A549 (cell line): ENCODE data around the gene PAPLN. TPM values are rescaled to one million over a fixed set of nuclear protein-coding genes. Genes with fewer than 3 reads are reported as not detected.
"Not testable (repeated sequence)": the region's sequence is repeated elsewhere in the genome, so short reads cannot be mapped to it uniquely, and the experiment has no call there.

Experiments used
- ATAC-seq, 2 experiments: fragments of 200-7000 bp in 1 of 2; fragments of >200 bp in 1 of 2; cut with Nextera tagmentation in 1 of 2; cut with Tn5 transposase in 1 of 2; 3 replicates each; pipeline versions ENCODE4 v1.8.0 to v1.9.1; 2018 to 2020; ENCODE audit warnings: mild to moderate bottlenecking in 1 of 2, moderate library complexity in 1 of 2
- CTCF ChIA-PET: fragments of 300-600 bp; sonication (Branson Sonifier 250); formaldehyde crosslinking; extraction: SDS; loops from one replicate; lab custom pipeline; 2021; ENCODE audit warnings: antibody characterized with exemption, inconsistent platforms; lab: Yijun Ruan, JAX
- POLR2A ChIA-PET: fragments of 350-600 bp; formaldehyde crosslinking; extraction: SDS; loops from one replicate; lab custom pipeline; 2021; ENCODE audit warnings: antibody characterized with exemption, inconsistent platforms; lab: Yijun Ruan, JAX
- DNase-seq, 2 experiments: peaks; one replicate each; pipeline versions ENCODE4 v3.0.0 to v3.0.0-alpha.2; 2011 to 2016; ENCODE audit warnings: low read depth in 1 of 2, low spot score in 1 of 2
- FAIRE-seq: peaks from 2 replicates; lab custom pipeline; 2011; peaks lifted over from hg19 to GRCh38; lab: Jason Lieb, UNC
- H3K27ac ChIP-seq, 2 experiments: fragments of >200 bp; sonication (Bioruptor Twin); formaldehyde crosslinking; 3 replicates each; pipeline ENCODE4 v1.5.1; 2016 to 2017
- H3K4me1 ChIP-seq: fragments of >200 bp; sonication (Bioruptor Twin); formaldehyde crosslinking; 3 replicates; pipeline ENCODE4 v1.6.1; 2016
- H3K4me2 ChIP-seq: fragments of >200 bp; sonication (Bioruptor Twin); formaldehyde crosslinking; 3 replicates; pipeline ENCODE4 v1.6.1; 2016
- H3K4me3 ChIP-seq: fragments of >200 bp; sonication (Bioruptor Twin); formaldehyde crosslinking; 3 replicates; pipeline ENCODE4 v1.5.1; 2016
- H3K9me3 ChIP-seq: fragments of >200 bp; sonication (Bioruptor Twin); formaldehyde crosslinking; 3 replicates; pipeline ENCODE4 v1.6.1; 2016
- ATOH8 ChIP-seq: fragments of 250-450 bp; sonication (Bioruptor Pico); IDR thresholded peaks from 2 replicates; pipeline ENCODE4 v1.5.0; 2020; ENCODE audit warnings: low read depth, mild to moderate bottlenecking, moderate library complexity
- BHLHE40 ChIP-seq: IDR thresholded peaks from 2 replicates; pipeline ENCODE4 v1.6.1; 2012; ENCODE audit warnings: low read depth, low read length, inconsistent platforms
- CBX2 ChIP-seq: fragments of 200-600 bp; sonication (generic); IDR thresholded peaks from 2 replicates; pipeline ENCODE4 v1.6.1; 2016; ENCODE audit warnings: low read depth, mild to moderate bottlenecking, borderline replicate concordance
- CBX8 ChIP-seq: fragments of 200-600 bp; sonication (generic); IDR thresholded peaks from 2 replicates; pipeline ENCODE4 v1.6.1; 2016
- EHMT2 ChIP-seq: fragments of 200-600 bp; sonication (generic); IDR thresholded peaks from 2 replicates; pipeline ENCODE4 v1.6.1; 2016; ENCODE audit warnings: antibody characterized with exemption, low read depth, mild to moderate bottlenecking, moderate library complexity
- ELK1 ChIP-seq: fragments of 150-350 bp; IDR thresholded peaks from 2 replicates; pipeline ENCODE4 v1.6.1; 2014; ENCODE audit warnings: low read depth, mild to moderate bottlenecking, low read length
- ESRRA ChIP-seq: fragments of 150-350 bp; IDR thresholded peaks from 2 replicates; pipeline ENCODE4 v1.6.1; 2014; ENCODE audit warnings: mild to moderate bottlenecking, low read length, borderline replicate concordance
- HDAC2 ChIP-seq: fragments of 200-600 bp; sonication (generic); IDR thresholded peaks from 2 replicates; pipeline ENCODE4 v1.6.1; 2016
- HOXA7 ChIP-seq: fragments of 250-450 bp; sonication (Bioruptor Pico); IDR thresholded peaks from 2 replicates; pipeline ENCODE4 v1.5.0; 2020; ENCODE audit warnings: mild to moderate bottlenecking, moderate library complexity
- HOXB5 ChIP-seq: fragments of 250-450 bp; sonication (Bioruptor Pico); IDR thresholded peaks from 2 replicates; pipeline ENCODE4 v1.5.0; 2020; ENCODE audit warnings: mild to moderate bottlenecking, moderate library complexity
- JUN ChIP-seq, 2 experiments: fragments of >200 bp; sonication (Bioruptor Twin); formaldehyde crosslinking; IDR thresholded peaks; 2 replicates in 1 of 2; 3 replicates in 1 of 2; pipeline ENCODE4 v1.6.1; 2016 to 2017
- JUNB ChIP-seq: fragments of >200 bp; sonication (Bioruptor Twin); formaldehyde crosslinking; IDR thresholded peaks from 2 replicates; pipeline ENCODE4 v1.6.1; 2016
- KDM1A ChIP-seq: fragments of 200-600 bp; sonication (generic); IDR thresholded peaks from 2 replicates; pipeline ENCODE4 v1.6.1; 2016; ENCODE audit warnings: low read depth, mild to moderate bottlenecking
- MAFK ChIP-seq: fragments of 450-650 bp; IDR thresholded peaks from 2 replicates; pipeline ENCODE4 v1.6.1; 2014; ENCODE audit not compliant: partially characterized antibody
- MAX ChIP-seq: IDR thresholded peaks from 2 replicates; pipeline ENCODE4 v1.6.1; 2012
- MYC ChIP-seq: IDR thresholded peaks from 2 replicates; pipeline ENCODE4 v1.6.1; 2012; ENCODE audit warnings: mild to moderate bottlenecking, inconsistent platforms, low read length, improper control_type of control experiment, borderline replicate concordance
- NFE2L2 ChIP-seq: fragments of 150-350 bp; conservative IDR thresholded peaks from 2 replicates; pipeline ENCODE4 v1.6.1; 2014; ENCODE audit warnings: low read length
- PHF8 ChIP-seq: fragments of 200-600 bp; sonication (generic); IDR thresholded peaks from 2 replicates; pipeline ENCODE4 v1.6.1; 2016; ENCODE audit warnings: low read depth, mild to moderate bottlenecking, antibody characterized with exemption, moderate library complexity, borderline replicate concordance
- RARB ChIP-seq: fragments of 250-450 bp; sonication (Bioruptor Pico); IDR thresholded peaks from 2 replicates; pipeline ENCODE4 v1.8.0; 2021; ENCODE audit warnings: mild to moderate bottlenecking, moderate library complexity
- SREBF2 ChIP-seq: fragments of 450-650 bp; IDR thresholded peaks from 2 replicates; pipeline ENCODE4 v1.6.1; 2014; ENCODE audit warnings: mild to moderate bottlenecking, moderate library complexity
- TFCP2L1 ChIP-seq: fragments of 250-450 bp; sonication (Bioruptor Pico); IDR thresholded peaks from 2 replicates; pipeline ENCODE4 v1.5.0; 2021; ENCODE audit warnings: mild to moderate bottlenecking
- TP53 ChIP-seq: fragments of 250-450 bp; sonication (Bioruptor Pico); IDR thresholded peaks from 2 replicates; pipeline ENCODE4 v1.5.0; 2021; ENCODE audit warnings: mild to moderate bottlenecking, moderate library complexity
- ZC3H11A ChIP-seq: fragments of 450-650 bp; IDR thresholded peaks from 2 replicates; pipeline ENCODE4 v1.6.1; 2014; ENCODE audit warnings: antibody characterized with exemption, mild to moderate bottlenecking
- WGBS: methylation state at CpG from one replicate; pipeline ENCODE4 v1.1.6; 2017; ENCODE audit errors: missing lambda C conversion rate; 5-methylcytosine and 5-hydroxymethylcytosine counted together
- polyA plus RNA-seq, 4 experiments: library from polyadenylated mRNA; depleted of rRNA in 3 of 4; stranded (reverse); fragments of >200 nt; fragmentation: RNase III in 1 of 4; extraction: RNeasy Plus Mini Kit Qiagen cat#74134 plus additional on column Dnase treatment in 1 of 4; gene quantifications; 2 replicates in 3 of 4; 3 replicates in 1 of 4; pipeline ENCODE4 v1.2.3, GENCODE V29; 2011 to 2017
- TF ChIP-seq, protein P1 (sequence below): IDR thresholded peaks from 2 replicates; pipeline ENCODE4 v1.6.1; 2012
- TF ChIP-seq, protein P2 (sequence below): IDR thresholded peaks from 2 replicates; pipeline ENCODE4 v1.6.1; 2012; ENCODE audit warnings: low read depth, borderline replicate concordance
- TF ChIP-seq, protein P3 (sequence below): fragments of 450-650 bp; IDR thresholded peaks from 2 replicates; pipeline ENCODE4 v1.6.1; 2014; ENCODE audit warnings: antibody characterized with exemption
- TF ChIP-seq, protein P4 (sequence below): fragments of >200 bp; sonication (Bioruptor Twin); formaldehyde crosslinking; IDR thresholded peaks from 3 replicates; pipeline ENCODE4 v1.6.1; 2016

Gene PAPLN
- polyA plus RNA-seq, 2 of the 4 experiments (the other 2 are of a cell fraction): 4.3 to 5.0 TPM

DNA sequence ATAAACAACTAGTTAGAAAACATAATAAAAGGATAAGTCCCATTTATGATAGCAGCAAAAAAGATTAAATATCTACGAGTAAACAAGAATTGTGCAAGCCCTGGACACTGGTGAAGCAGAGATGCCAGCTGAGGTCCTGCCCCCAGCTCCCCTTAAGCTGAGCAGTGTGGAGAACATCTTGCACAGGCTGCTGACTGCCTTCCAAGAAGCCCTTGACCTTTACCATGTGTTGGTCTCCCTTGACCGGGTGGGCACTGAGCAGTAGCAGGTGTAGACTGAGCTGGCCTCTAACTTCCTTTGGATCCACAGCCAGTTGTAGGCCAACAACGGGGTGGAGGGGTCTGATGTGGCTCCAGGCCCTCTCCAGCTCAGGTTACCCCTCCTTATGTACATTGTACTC, 47.7 kb upstream of the PAPLN start (continued):
- TF ChIP-seq ELK1 (no peak), TFCP2L1 (CRISPR knock-in tag) (no peak), SREBF2 (no peak), NFE2L2 (no peak), JUNB (no peak), HOXB5 (CRISPR knock-in tag) (no peak), JUN (IDR thresholded peaks at IDR 0.05) (no peak), BHLHE40 (no peak), ZC3H11A (no peak)
- TF ChIP-seq, protein P1, sequence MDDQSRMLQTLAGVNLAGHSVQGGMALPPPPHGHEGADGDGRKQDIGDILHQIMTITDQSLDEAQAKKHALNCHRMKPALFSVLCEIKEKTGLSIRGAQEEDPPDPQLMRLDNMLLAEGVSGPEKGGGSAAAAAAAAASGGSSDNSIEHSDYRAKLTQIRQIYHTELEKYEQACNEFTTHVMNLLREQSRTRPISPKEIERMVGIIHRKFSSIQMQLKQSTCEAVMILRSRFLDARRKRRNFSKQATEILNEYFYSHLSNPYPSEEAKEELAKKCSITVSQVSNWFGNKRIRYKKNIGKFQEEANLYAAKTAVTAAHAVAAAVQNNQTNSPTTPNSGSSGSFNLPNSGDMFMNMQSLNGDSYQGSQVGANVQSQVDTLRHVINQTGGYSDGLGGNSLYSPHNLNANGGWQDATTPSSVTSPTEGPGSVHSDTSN: no peak
- TF ChIP-seq, protein P2, sequence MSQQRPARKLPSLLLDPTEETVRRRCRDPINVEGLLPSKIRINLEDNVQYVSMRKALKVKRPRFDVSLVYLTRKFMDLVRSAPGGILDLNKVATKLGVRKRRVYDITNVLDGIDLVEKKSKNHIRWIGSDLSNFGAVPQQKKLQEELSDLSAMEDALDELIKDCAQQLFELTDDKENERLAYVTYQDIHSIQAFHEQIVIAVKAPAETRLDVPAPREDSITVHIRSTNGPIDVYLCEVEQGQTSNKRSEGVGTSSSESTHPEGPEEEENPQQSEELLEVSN: no peak

DNA sequence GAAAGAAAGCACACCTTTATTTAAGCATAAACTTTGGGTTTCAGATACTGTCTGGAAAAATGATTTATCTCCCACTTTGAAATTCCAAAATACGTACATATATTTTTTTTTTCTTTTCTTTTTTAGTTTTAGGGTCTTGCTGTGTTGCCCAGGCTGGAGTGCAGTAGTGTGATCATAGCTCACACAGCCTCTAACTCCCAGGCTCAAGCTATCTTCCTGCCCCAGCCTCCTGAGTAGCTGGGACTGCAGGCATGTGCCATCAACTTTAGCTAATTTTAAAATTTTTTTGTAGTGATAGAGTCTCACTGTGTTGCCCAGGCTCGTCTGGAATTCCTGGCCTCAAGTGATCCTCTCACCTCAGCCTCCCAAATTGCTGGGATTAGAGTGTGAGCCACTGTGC, 45.9 kb upstream of the PAPLN start:
- no peaks in the 10 kb centered on the region for H3K9me3 ChIP-seq
- H3K4me2 ChIP-seq: no peak overlapping the region
- ATAC-seq (no peak), FAIRE-seq (no peak), DNase-seq (no peak)
- no peak overlapping the region for H3K4me3 ChIP-seq
- TF ChIP-seq MAX: no peak
- TF ChIP-seq TP53 (CRISPR knock-in tag): no peak
- TF ChIP-seq ESRRA: no peak
- TF ChIP-seq KDM1A: no peak
- no peak for TF ChIP-seq HDAC2
- TF ChIP-seq TFCP2L1 (CRISPR knock-in tag): no peak
- no peak for TF ChIP-seq CBX2
- TF ChIP-seq MAFK: no peak
- CTCF ChIA-PET: no interaction called here
- WGBS: 90% methylated on average over 2 of the region's 2 CpGs
- no peak overlapping the region for H3K27ac ChIP-seq
- POLR2A ChIA-PET: no interaction called here
- peaks cover 24% of the 10 kb centered on the region for H3K4me1 ChIP-seq

DNA sequence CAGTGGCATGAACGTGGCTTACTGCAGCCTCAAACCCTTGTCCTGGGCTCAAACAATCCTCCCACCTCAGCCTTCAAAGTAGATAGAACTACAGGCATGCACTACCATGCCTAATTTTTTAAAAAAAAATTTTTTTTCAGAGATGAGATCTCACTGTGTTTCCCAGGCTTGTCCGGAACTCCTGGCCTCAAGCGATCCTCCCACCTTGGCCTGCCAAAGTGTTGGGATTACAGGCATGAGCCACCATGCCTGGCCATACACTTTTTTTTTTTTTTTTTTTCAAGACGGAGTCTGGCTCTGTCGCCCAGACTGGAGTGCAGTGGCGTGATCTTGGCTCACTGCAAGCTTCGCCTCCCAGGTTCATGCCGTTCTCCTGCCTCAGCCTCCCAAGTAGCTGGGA, 43.0 kb upstream of the PAPLN start:
- DNase-seq, H3K4me1 ChIP-seq, FAIRE-seq, H3K9me3 ChIP-seq, ATAC-seq, POLR2A ChIA-PET, H3K4me2 ChIP-seq, H3K27ac ChIP-seq, H3K4me3 ChIP-seq: not testable (repeated sequence)
- CTCF ChIA-PET: interaction anchor here (0.7 to 1.3 kb wide), 3 partner anchors 21 to 168 kb away, joined by 3 to 5 read pairs (median 3); no protein-coding TSS in a partner anchor
- WGBS: 95% methylated on average over 8 of the region's 8 CpGs

DNA sequence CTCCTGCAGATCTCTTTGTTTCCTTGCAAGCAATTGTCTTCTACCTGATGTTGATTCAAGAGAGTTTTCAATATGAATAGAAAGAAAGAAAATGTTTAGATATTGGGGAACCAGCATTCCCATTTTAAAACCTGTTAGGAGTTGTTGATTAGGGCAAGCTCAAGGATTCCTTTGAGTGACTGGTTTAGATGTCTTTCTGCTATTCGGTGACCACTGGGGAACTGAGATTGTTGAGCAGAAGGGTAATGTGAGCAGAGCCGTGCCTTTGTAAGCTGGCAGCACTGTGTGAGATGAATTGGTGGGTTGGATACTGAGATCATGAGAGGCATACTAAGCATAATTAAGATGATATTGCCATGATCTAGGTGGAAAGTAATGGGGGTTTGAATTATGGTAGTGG, 39.1 kb upstream of the PAPLN start:
- FAIRE-seq (no peak), ATAC-seq (no peak), DNase-seq (no peak)
- Histone ChIP-seq H3K4me1 (no peaks in the 10 kb centered on the region), H3K9me3 (no peaks in the 10 kb centered on the region), H3K27ac (no peak overlapping the region), H3K4me2 (no peak overlapping the region), H3K4me3 (no peak overlapping the region)
- WGBS: 89% methylated on average over 2 of the region's 2 CpGs
- CTCF ChIA-PET: interaction anchor here (0.5 to 2.4 kb wide), 4 partner anchors 12 to 269 kb away, joined by 3 to 6 read pairs (median 3); no protein-coding TSS in a partner anchor
- POLR2A ChIA-PET: no interaction called here
- no peak for TF ChIP-seq BHLHE40
- TF ChIP-seq, protein P3, sequence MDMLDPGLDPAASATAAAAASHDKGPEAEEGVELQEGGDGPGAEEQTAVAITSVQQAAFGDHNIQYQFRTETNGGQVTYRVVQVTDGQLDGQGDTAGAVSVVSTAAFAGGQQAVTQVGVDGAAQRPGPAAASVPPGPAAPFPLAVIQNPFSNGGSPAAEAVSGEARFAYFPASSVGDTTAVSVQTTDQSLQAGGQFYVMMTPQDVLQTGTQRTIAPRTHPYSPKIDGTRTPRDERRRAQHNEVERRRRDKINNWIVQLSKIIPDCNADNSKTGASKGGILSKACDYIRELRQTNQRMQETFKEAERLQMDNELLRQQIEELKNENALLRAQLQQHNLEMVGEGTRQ: no peak
- TF ChIP-seq KDM1A: no peak
- TF ChIP-seq EHMT2: no peak
- TF ChIP-seq ATOH8 (CRISPR knock-in tag): no peak
- no peak for TF ChIP-seq MYC
- TF ChIP-seq, protein P4, sequence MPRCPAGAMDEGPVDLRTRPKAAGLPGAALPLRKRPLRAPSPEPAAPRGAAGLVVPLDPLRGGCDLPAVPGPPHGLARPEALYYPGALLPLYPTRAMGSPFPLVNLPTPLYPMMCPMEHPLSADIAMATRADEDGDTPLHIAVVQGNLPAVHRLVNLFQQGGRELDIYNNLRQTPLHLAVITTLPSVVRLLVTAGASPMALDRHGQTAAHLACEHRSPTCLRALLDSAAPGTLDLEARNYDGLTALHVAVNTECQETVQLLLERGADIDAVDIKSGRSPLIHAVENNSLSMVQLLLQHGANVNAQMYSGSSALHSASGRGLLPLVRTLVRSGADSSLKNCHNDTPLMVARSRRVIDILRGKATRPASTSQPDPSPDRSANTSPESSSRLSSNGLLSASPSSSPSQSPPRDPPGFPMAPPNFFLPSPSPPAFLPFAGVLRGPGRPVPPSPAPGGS: no peak
- no peak for TF ChIP-seq RARB (CRISPR knock-in tag)
- no peak for TF ChIP-seq PHF8
- no peak for TF ChIP-seq CBX8
- no peak for TF ChIP-seq SREBF2
- no peak for TF ChIP-seq HOXA7
- TF ChIP-seq HDAC2: no peak
